HG03097 (cell line): ENCODE results near the gene WEE2.

ENCODE experiments used
- ATAC-seq: cut with Tn5 transposase; IDR thresholded peaks from one replicate; pipeline ENCODE4 v1.9.1; 2021; ENCODE audit not compliant: unreplicated experiment, low FRiP score

Gene WEE2

DNA sequence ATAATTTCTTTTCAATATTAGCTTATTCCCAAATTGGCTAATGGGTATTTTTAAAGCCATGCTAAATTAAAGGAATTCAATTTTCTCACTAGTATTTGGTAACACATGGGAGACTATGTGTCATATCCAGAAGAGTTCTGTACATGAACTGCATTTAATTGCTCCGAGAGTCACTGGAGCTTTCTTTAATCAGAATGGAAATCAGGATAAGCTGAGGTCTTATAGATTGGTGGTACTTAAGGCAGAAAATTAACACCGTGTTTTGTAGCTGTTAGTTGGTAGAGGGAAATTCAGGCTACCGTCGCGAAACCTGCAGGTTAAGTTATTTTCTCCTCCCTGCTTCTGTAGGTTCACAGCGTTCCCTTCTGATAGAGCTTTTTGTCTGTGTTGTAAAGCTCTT is at the start of gene WEE2:
WEE2 (plus strand) TSS at position 3 of the 400 bp plus-strand sequence. CDS start 406 bp downstream, outside the sequence.
- ATAC-seq, result no peak

GRCh38 chr7:141659501-141659900 is 48.7 kb upstream of the WEE2 start:
- no peak for ATAC-seq

GRCh38 chr7:141660259-141660658 is 47.9 kb upstream of the WEE2 start:
- no peak for ATAC-seq

DNA sequence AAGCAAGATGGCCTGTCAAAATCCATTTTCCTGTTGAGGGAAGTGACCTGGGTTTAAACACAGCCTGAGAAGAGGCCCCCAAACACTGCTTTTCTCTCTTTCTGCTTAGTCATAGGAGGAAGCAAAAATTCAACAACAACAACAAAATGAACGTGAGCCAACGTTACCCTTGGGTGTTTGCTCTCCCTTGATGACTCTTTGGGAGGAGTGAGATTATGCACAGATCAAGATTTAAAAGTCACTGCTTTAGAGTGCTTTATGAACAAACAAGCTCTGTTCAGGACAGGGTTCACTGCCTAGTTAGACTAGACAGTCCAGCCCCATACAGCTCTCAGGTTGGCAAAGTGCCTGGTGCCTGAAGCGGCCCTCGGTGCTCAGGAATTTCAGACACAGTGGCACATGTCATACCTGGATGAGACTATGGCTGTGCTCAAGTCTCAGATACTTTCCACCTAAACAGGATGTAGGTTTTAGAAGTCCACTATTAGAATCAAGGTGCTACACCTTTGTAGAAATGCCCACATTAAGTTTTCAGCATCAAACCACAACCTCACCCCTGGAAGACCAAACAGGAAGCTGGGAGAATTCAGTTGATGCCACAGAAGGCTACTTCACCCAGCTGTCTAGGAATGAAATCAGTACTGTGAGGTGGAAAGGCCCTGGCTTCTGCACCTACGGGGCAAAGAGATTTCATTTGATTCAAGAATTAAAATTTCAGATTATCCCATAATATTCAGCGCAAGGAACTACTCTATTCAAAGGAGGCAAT is 44.9 kb upstream of the WEE2 start:
- ATAC-seq, result no peak

DNA sequence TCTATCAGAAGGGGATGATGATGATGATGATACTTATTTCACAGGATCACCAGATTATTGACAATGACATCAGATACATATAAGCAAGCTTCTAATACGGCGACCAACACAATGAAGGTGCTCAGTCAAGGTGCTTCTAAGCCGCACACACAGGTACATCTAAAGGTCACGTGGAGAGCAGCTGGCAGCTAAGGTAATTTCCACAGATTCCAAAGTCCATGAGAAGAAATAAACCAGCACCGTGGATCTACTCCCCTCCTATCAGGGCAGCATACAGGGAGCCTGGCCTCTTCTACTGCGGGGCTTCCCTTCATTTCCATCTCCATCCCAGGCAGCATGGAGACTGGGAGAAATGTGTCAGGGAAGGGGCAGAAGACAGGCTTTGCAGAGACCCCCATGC is 43.7 kb upstream of the WEE2 start:
- ATAC-seq, result no peak

DNA sequence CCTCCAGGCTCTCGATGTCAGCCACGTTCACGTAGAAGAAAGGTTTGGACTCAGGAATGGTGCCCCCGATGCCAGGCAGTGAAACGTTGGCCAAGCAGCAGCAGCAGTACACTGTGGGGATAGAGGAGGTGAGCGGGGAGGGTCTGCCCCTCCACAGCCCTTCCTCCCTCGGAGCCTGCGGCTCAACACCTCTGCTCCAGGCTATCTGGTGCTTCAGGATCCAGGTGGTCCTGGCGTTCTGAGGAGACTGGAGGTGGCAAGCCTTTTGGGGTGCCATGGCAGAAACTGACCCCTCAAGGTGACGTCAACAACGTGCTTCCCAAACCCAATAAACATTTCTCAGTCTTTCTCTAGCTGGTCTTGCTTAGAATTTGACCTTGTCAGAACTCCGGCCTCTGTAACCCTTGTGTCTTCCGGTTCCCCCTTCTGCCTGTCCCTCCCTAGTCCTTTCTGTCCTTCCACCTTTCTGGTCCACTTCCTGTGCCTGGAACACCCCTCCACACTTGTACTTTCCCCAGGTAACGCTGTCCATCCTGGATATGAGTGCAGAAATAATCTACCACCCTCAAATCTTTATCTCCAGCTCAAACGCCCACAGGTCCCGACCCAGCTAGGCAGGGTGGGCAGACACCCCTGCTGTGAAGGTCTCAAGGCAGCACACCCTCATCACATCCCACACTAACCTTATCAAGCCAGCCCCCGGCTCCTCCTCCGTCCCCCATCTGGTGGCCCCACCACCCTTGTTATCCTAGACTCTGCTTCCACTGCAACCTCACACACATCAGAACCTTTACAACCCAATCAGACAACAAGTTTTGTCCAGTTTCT is 42.7 kb upstream of the WEE2 start:
- no peak for ATAC-seq

DNA sequence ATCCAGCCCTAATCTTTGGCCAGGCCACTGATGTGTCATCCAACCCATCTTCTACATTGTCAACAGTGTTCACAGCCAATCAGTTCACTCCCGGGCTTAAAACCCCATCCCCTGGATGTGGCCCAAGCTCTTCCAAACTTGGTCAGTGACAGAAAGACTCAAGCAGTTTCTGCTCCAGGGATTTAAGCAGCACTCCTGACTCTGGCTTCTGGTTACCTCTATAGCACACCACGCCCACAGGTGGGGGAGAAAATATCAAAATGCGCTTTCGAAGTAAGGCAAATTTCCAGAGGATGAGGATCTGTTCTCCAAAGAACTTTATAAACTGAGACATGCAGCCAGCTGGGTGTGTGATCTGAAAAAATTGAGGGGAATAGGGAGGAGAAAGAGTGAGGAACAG is 42.1 kb upstream of the WEE2 start:
- no peak for ATAC-seq

DNA sequence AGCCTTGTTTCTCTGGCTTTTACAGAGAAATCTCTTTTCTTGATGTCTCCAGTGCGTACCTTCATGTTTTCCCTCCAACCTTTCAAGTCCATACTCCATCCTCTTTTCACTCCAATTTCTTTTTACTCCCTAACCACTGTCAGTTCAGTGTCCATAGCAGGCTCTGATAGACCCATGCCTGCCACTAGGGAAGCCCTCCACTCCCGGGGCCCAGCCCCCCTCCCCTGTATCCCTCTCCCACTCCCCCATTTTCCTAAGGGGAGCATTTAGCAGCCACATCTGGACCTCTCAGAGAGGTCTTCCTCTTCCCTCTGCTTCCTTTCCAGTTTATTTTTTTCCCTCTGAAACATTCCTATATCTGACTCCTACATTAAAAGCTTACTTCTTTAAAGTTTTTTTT is 39.3 kb upstream of the WEE2 start:
- ATAC-seq, result no peak

DNA sequence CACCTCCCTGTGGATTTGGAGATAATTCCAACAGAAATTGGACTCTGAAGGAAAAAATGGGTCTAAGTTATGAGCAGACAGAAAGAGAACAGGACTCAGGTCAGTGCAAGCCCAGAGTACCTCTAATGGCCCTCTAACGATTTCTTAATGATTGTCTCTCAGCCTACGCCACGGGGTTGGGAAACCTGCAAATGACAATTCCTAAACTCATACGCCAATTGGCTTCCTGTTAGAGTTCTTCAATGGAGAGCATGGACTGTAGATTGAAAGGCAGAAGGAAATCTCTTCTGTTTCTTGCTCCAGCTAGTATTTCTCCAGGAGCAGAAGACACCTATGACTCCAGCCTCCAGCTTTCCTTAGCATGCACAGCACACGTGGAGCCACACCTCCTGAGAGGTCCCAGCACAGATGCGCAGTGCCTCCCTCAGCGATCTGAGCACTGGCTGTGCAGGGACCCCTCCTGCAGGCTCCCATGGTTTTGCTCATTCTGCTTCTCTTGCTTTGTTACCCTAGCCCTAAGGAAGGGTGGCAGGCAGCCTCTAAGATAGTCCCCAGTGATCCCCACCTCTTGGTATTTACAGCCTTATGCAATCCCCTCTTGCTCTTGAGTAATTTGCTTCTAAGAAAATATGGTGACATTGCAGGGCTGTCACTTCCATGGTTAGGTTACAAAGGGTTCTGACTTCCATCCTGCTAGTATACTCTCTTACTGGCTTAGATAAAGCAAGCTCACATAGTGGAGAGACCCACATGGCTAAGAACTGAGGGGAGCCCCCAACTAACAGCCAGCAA is 36.3 kb upstream of the WEE2 start:
- ATAC-seq, result no peak

DNA sequence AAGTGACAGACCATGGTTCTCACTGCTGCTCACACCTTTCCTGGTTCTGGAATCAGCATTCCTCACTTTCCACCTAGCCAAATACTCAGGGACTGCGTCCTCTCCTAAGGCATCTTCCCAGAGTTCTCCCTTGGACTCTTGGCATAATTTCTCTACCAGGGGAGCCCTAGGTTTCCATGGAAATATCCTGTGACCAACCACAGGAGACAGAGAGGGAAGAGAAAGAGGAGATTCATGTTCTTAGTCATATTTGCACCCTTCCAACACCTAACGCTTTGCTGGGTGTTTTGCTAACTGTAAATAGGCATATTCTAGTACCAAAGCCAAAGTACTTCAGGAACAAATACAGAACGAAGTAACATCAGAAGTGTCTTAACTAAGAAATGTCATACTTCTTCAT is 34.8 kb upstream of the WEE2 start:
- no peak for ATAC-seq

DNA sequence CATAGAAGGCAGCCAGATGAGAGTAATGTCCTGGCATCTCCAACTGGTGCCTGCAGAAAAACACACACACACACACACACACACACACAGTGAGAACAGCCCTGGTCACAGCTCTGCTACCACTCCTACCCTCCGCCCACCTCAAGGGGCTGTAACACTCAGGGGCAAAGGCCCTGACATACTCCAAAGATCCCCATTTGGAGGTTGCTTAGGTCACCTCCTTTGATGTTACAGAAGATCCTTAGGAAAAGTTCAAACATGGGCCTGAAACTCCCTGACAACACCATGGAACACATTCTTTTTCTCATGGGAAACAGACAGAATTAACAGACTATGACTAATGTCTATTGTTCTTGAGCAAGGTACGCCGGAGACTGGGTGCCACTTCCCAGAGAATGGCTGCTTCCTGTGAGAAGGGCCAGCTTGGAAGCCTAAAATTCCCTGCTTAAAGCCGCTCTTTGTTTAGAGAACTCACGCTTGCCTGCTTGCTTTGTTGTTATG is 33.9 kb upstream of the WEE2 start:
- no peak for ATAC-seq

DNA sequence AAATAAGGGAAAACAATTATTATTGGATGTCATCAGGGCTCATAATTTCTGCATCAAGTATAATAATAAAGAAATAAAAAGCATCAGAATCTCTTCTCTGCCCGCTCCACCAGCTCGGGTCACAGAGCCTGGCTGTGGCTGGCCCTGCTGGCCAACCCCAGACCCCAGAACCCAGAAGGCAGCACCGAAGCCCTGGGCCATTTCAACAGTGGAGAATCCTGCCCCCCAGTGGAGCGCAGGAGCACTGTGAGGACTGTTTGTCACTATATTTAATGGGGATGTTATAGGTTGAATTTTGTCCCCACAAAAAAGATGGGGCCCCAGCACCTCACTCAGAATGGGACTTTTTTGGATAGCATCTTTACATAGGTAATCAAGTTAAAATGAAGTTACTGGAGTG is 33.5 kb upstream of the WEE2 start:
- ATAC-seq, result no peak

GRCh38 chr7:141675436-141676215 is 32.5 kb upstream of the WEE2 start:
- ATAC-seq, result no peak

GRCh38 chr7:141676618-141677017 is 31.5 kb upstream of the WEE2 start:
- ATAC-seq, result no peak

- no peak for ATAC-seq
Observed at GRCh38 chr7:141679014-141679413, 29.1 kb upstream of the WEE2 start.

- no peak for ATAC-seq
Observed at GRCh38 chr7:141685285-141686023, 22.7 kb upstream of the WEE2 start.

DNA sequence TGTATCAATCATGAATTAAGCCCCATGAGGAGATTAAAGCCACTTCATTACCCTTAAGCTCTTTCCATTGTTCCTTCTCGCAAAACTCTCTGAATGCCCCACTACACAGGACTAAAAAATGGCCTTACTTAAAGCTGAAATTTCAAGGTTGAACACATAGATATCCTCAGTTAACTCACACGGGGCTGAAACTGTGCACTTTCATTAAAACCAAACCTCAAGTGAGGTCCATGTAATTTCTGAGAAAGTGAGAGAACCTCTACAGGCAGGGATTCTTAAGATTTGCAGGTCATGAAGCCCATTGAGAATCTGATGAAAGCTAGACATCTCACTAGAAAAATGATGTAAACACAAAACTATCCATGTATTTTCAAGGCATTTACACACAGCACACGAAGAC is 22.1 kb upstream of the WEE2 start:
- ATAC-seq, result no peak

DNA sequence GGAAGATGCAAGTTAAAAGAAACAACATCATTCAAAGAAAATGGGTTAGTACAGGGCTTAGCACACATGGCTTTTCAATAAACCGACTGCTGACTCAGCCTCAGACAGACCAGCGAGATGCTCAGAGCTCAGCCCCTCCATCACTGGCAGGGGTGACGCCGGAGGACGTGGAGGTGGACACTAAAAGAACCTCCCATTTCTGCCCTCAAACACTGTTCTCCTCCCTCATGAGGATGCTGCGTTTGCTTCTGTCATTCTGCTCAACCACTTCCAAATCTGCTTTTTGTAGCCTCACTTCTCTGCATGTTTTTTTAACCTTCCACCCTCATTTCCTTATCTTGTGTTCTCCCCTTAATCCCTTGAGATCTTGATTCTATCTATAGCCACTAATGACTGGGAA is 21.5 kb upstream of the WEE2 start:
- no peak for ATAC-seq

DNA sequence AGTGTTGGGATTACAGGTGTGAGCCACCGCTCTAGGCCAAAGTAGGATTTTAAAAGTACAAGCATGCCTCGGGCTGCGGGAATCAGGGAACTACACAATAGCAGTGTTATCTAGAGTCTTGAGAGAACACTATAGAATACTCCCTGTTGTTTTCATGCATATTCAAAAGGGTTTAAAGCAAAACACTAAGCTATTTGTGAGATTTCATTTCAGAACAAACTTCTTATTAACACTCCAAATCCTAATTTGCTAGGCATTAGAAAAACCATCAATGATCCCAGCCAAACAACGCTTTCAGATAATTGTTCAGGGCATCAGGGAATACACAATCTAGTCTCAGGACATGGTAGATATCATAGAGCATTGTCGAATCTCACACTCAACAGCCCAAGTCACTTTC is 20.1 kb upstream of the WEE2 start:
- no peak for ATAC-seq
